DMS53 treated with DMSO at 0.1 percent for 48 hours (cell line): ENCODE data around the gene FRMD3.
"Not testable (repeated sequence)": the region's sequence is repeated elsewhere in the genome, so short reads cannot be mapped to it uniquely, and the experiment has no call there.

Experiments
- DNase-seq: peaks from one replicate; lab custom pipeline; 2025; ENCODE audit not compliant: unreplicated experiment; lab: John Stamatoyannopoulos, UW

FRMD3 gene

DNA sequence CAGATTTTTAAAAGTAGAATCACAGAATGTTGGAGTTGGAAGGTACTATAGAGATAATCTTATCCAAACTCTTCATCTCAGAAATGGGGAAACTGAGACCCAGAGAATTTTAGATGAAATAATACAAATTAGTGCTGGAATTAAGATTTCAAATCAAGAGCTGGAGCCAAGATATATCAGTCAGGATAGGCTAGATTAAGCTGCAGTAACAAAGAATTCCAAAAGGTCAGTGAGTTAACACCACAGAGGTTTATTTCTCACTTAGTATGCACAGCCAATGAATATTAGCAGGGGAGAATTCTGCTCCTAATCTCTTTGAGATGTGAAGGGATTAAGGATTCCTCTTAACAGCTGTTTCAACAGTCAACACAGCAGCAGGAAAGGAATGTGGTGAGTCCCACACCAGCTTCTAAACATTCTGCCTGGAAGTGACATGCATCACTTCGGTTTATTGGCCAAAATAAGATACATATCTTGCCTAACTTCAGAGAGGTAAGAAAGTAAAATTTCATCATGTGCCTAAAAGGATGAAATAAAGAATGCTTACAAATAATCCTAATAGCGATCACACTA is 136.8 kb downstream of the FRMD3 start:
- DNase-seq, result no peak

DNA sequence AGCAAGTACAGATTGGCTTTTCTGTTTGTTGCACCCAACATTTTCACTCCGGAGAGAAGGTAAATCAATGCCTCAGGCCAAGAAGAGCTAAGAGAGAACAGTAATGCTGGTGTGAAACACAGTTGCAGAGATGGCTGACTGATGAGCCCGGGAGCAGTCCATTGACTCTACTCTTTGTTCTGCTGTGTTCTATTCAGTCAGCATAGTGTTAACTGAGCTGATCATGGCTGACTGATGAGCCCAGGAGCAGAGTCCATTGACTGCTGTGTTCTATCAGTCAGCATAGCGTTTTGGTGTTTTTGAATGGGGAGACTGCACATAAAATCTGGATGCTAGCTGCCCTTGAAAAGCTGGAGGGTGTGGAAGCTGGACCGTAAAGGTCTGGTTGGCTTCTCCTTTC is 141.4 kb downstream of the FRMD3 start:
- no peak for DNase-seq

DNA sequence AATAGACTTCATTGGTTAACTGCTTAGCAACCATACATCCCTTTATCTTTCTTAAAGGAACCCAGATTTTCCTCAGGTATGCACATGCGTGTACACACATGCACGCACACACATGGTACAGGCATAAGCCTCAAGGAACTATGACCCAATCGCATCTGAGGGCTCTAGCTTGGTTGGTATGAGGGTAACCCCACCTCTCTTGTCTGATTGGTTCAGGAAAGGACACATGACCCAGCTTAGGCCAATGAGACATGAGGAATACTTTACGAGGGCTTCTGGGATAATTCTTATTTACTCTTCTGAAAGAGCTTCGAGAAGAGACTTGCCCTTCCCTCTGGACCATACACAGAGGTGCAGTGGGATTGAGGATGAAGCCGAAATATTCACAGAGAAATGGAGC is 141.9 kb downstream of the FRMD3 start:
- DNase-seq, result no peak

DNA sequence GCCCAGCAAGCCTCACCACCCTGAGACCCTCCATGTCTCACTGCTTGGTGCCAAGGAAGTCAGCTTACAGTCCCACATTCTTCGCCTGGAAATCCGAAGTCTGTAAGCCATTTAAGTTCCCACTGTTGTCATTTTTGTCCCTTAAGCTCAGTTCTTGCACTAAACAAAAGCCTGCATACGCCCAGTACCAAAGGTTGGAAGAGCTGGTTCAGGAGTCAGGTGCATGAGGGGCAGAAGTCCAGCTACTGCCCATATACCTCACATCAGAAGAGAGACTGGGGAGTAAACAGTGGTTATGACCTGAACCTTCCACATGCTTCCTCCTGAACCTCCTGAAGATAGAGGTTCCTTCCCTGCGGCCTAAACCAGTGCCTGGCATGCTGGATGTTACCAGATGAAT is 146.0 kb downstream of the FRMD3 start:
- DNase-seq, result no peak

DNA sequence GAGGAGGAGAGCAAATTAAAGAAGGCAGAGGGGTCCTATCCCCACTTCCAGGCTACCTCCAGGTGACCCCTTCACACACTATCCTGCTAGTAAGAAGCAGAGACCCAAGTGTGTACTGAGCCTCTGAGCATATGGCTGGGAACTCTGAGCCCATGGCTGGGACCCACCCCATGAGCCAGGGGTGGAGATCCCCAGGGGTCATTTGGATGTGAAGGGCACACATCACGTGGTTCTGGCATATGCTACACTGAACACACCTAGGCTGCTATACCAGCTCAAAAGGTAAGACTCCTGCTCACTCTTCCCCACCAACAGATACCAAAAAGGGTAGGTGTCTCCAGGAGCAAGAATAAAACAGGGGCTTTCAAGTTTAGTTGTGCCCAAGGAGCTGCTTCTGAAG is 149.9 kb downstream of the FRMD3 start:
- no peak for DNase-seq

DNA sequence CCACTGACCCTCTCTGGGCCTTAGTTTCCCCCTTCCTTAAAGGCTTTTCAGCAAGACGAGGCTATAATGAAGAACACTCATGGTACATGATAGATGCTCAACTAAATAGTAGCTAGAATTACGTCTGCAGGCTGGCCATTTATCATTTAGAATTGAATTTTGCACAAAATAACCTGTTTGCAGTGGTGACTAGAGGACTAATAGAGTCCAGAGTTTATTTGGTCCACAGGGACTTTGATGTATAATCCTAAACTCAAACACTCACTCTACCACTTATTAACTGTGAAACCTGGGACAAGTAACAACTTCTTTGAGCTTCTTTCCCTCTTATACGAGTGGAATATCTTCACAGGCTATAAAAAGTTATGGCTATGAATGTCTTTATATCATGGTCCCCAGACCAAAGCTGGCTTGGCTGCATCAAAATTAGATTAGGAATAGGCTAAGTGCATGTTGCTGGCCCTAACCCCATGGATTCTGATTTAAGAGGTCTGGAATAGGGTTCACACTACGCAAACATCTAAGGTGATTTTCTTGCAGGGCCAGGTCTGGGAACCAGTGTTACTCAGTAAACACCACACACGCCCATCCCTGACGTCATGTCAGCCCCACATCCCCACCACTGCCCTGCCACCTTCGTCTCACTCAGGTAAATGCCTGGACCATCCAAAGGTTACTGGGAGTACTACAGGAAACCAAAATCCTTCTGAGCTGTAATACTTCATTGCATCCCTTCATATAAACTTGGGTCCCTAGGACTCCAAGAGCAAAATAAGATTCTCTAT is 150.6 kb downstream of the FRMD3 start:
- no peak for DNase-seq

DNA sequence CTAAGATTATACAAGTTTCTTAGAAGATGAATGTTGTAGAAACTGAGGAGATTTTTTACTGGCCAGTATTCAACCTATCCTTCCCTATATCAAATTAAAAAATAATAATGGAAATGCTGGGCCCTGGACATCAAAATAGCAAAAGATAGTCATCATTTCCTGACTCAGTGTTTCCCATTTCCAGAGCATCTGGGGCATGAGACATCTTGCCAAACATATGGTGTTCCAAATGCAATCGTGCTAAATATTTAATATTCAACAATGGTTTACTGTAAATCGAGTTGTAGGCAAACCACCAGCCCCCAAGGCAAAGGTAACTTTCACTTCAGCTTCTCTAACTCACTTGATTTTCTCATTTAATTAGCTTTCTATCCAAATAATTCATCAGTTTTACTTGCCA is 152.9 kb downstream of the FRMD3 start:
- no peak for DNase-seq

DNA sequence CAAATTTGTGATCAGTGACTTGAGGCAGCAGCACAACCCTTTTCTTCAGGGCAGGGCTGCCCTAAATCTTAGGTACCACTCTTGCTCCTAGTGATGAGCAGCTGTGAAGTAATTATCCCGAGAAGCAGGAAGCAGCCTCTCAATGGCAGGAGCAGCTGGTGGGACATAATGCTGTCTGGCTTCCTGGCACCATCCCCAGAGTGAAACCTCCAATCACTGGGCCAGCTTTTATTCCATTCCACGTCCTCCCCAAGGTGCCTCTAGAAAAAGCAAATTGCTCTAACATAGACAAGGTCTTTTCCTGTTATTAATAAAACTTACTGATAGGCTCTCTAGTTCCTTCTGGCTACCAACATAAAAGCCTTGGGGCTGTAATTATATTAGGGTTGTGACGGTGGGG is 154.0 kb downstream of the FRMD3 start:
- DNase-seq, result peak; percentile 34

DNA sequence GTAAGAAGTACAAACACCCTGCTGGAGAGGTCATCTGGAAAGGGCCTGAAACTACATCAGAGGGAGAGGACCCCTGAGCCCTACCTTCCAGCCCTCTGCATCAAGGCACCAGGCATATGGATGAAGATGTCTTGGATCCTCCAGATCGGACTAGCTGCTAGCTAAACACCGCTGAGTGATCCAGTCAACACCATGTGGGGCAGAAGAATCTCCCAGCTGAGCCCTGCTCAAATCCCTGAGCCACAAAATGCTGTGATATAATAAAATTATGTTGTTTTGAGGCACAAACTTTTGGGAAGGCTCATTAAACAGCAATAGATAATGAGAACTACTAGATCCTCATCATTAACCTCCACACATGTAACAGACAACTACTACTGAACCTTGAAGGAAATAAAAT is 155.2 kb downstream of the FRMD3 start:
- DNase-seq, result no peak

DNA sequence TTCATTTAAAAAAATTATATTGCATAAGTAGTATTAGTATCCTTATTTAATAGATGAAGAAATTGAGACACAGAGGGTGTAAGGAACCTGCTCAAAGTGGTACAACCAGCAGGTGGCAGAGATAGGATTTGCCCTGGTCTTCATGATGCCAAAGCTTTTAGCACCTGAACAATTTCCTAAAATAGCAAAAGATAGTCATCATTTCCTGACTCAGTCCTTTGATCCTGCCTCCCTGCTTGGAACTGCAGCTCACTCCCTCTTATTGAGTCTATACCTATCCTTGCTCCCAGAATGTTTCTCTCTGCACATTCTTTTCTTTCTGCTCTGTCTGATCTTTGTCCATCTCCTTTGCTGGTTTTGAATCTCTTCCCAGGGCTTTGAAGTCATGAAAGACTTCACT is 155.8 kb downstream of the FRMD3 start:
- DNase-seq, result peak; percentile 1

DNA sequence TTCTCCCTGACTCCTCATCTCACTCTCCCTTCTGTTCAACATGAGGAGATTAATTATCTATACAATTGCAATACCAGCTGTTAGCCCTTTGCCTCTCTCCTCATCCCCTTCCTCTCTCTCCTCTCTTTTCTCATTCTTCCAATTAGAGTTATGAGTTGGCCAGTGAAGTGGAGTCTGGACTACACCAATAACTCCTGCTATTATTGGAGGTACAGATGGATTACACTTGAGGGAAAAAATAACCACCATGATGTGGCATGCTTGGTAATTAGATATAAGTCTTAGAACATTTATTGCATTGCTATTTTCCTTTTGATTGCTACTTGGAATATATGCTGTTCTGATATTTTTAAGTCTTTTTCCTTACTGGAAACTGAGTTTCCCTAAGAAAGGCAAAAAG is 159.2 kb downstream of the FRMD3 start:
- DNase-seq, result no peak

DNA sequence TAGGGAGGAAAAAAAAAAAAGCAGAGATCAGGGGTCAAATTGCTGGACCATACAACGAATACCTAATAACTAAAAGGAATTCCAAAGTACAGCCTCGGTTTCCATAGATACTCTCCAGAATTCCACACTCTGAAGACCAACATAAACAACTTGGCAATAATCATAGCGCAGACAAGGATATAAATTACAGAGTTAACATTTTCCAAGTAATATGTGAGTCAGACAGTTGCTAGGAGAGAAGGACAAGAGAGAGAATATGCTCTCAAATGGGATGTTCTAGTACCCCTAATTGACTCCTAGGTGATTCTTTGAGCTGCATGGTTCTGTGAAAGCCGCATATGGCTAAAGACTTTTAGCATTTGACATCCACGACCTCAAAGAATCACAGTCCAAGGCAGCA is 165.2 kb downstream of the FRMD3 start:
- no peak for DNase-seq

DNA sequence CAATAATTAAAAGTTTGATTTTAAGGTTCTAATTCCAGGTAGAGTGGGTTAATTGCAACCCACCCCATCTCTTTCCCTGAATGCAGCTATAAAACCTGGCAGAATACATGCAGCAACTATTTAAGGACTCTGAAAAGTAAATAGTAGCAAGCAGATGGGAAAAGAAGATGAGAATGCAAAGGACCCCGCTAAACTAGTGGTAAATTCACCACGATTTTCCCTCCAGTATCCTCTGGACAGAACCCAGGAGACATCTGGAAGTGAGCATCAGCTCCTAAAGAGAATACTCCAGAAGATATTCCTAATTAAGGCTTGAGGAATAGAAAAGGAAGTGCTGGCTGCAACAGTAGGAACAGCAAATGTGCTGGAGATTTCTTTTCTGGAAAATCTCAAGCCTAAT is 170.9 kb downstream of the FRMD3 start:
- no peak for DNase-seq

DNA sequence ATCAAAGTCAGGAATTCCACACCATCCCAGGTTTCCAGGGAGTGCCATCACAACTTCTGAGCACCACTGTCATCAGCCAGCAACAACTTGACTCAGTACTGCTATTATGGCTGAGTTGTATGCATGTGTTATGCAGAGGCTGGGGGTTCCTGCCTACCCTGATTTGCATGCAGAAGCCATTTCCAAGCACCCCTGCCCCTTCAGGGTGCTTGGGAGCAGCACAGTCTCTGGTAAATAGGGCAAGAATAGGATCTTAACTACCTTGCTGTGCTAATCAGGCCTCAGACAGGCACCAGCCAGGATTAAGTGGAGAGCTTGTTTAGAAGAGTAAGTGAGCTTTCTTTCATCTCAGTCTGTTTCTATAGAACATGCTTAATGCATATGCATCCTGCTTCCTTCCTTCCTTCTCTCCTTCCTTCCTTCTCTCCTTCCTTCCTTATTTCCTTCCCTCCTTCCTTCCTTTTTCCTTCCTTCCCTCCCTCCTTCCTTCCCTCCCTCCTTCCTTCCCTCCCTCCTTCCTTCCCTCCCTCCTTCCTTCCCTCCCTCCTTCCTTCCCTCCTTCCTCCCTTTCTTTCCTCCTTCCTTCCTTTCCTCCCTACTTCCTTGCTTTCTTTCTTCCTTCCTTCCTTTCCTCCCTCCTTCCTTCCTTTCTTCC is 175.7 kb downstream of the FRMD3 start:
- no peak for DNase-seq

DNA sequence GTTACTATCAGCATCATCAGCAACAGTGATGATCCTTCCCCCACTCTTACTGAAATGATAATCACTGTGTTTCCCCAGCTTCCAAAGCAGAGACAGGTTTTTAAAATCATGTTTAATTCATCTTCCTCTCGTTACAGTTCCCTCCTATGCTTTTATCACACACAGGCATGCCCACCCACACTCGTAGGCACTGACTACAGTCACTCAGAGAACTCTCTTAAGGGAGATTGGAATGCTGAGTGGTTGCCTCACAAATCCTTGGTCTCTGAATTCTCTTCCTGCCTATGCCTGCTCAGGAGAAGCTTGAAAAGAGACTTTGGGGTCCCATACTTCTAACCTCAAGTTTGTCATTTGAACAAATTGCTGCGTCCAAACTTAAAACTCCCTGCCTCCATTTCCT is 179.2 kb downstream of the FRMD3 start:
- DNase-seq, result no peak

DNA sequence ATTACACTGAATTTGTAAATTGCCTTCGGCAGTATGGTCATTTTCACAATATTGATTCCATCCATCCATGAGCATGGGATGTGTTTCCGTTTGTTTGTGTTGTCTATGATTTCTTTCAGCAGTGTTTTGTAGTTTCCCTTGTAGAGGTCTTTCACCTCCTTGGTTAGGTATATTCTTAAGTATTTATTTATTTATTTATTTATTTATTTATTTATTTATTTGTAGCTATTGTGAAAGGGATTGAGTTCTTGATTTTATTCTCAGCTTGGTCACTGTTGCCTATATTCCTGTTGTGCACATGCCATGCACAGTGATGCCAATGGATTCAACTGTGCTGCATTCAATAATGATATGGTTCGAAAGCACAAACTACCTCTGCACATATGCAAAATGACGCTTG is 179.7 kb downstream of the FRMD3 start:
- not testable (repeated sequence) for DNase-seq

DNA sequence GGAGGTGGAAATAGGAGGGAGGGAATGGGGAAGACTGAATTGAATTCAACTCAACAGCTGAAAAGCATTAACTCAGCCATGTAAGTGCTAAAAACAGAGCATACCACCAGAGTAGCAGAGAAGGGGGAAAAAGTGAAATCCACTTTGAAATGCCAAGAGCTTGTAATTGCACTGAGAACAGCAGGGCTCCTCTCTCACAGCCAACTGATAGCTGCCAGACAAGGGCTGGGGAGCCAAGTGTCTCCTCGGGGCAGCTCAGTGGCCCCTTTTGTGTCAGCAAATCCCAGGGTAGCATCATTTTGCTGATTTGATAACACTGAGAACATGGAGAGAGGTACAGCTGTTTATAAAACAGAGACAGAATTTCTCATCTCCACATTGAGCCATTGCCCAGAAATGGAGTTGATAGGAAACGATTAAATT is 182.5 kb downstream of the FRMD3 start:
- no peak for DNase-seq

DNA sequence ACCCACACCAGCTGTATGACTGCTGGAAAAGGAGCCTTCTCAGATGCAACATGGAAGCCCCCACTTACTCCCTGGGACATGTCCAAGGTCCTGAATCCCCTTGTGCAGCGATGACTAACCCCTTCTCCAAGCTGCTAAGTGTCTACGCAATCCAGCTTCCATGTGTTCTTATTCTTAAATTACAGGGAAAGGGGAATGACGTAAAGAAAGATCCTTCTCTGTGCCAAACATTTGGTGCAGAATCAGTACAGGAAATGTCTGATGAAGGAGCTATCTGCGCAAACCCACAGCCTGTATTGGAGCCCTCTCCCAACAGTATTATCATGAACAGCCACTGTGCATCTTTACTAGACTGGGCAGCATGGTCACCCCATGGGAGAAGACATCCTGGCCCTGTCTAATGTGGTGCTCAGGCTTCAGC is 183.2 kb downstream of the FRMD3 start:
- DNase-seq, result no peak

DNA sequence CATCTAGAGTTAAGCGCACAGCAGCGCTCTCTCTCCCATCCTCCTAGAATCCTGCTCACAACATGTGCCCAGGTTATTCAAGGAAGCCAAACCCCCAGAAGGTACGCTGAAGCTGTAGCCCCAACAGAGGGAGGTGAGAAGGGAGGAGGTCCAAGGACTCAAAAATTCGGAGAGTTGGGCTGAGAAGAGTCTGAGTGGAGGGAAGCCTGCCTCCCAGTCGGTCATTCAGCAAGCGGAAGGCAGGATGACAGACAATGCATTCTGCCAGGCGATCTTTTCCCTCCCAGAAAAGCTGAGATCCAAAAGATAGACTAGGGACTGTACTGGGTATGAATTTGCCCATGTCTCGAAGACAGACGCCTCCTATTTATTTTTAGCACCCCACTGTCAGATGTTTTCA is 189.2 kb downstream of the FRMD3 start:
- DNase-seq, result no peak

DNA sequence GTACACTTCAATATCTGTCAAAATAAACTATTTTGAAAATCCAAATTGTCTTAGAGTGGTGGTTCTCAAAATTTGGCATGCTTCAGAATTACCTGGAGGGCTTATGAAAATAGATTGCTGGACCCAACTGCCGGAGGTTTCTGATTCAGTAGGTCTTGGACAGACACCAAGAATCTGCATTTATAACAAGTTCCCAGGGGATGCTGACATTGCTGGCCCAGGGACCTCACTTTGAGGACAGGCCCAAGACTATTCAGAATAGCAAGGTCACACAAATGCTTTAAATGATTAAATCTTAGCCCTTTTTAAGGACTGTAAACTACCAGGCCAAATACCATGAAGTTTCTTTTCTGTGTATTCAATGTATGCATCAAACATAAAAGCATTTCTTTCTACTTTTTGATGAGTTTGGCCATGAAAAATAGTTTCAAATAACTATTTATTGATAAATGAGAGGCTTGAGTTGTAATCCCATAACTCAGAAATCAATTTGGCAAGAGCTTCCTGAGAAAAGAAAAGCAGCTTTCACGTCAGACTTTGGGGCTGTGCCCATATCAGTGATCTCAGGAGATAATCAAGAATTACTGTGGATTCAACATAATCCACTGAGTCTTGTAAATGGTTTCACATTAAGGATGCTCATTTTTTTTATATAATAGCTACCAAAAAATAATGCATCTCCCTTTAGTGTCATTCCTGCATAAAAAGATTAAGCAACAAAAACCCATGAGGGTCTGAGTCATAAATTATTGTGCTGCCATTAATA is 191.4 kb downstream of the FRMD3 start:
- no peak for DNase-seq

DNA sequence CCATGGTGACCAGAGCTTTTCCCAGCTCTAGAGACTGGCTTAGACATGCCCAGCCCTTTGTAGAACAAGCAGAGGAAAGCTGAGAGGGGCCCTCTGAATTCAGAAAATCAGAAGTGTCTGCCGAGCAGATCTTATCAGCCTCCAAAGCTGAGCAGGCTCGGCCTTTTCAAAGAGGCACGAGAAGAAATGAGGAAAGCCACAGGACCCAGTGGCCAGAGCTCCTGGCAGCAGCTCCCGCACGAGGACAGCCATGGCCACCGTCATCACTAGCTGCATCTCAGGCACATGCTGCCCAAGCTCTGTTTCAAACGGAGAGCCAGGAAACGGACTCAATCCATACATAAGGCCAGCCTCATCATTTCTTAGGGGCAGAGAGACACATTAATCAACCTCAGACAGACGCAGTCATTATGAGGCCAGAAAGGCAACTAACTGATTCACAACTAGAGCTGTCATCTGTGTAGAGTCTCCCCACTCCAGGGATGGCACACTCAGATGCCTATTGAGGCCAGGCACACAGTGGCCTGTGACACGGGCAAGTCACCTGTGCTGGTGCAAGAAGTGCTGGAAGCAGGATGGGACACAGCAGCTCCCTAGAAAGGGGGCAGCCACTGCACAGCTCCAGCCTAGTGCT is 194.7 kb downstream of the FRMD3 start:
- no peak for DNase-seq
